Measurements from ENCODE around the gene CSTB.

CSTB gene

GRCh38 chr21:43810505-43811261, 34.6 kb upstream of the CSTB start:
- DNase-seq, result peak; percentile 73

- DNase-seq, result no peak
These were observed 33.9 kb upstream of the CSTB start for GRCh38 chr21:43809853-43810504.

DNA sequence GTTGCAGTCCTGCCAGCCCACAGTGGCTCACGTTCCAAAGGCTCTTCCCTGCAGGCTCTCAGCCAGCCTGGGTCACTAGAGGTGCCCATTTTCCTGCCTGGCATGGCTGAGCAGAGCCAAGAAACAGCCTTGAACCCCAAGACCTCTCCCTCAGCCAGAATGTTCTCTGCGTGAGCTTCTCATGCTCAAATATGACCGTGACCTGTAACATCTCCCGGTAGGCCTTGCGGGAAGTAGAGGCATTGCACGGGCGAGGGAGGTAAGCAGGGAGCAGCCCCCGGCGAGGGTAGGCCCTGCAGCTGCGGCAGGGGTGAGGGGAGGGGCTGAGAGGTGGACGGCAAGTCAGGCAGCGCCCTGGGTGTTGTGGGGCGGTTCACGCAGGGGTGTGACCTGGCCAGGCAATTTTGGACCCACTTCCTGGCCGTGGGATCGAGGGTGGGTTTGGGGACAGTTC, 33.3 kb upstream of the CSTB start:
- DNase-seq, result no peak

GRCh38 chr21:43808832-43809251, 32.7 kb upstream of the CSTB start:
- no peak for DNase-seq

DNA sequence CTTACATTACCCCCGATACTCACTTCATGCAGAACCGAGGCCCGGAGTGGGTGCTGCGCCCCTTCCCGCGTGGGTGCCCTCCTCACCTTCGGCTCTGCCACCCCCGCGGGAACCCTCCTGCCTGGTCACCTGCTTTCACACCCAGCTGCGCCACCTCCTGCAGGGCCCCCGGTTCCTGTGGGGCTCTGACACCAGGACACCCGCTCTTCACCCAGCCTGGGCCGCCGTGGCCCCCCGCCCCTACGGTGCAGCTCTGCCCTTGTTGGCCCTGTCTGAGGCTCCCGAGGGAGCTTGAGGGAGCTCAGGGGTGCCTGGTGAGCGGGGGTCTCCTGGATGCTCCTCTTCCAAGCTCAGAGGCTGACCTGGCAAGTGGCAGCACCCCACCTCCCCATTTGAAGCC, 32.3 kb upstream of the CSTB start:
- DNase-seq, result no peak

GRCh38 chr21:43806017-43806710, 30.1 kb upstream of the CSTB start:
- no peak for DNase-seq

DNA sequence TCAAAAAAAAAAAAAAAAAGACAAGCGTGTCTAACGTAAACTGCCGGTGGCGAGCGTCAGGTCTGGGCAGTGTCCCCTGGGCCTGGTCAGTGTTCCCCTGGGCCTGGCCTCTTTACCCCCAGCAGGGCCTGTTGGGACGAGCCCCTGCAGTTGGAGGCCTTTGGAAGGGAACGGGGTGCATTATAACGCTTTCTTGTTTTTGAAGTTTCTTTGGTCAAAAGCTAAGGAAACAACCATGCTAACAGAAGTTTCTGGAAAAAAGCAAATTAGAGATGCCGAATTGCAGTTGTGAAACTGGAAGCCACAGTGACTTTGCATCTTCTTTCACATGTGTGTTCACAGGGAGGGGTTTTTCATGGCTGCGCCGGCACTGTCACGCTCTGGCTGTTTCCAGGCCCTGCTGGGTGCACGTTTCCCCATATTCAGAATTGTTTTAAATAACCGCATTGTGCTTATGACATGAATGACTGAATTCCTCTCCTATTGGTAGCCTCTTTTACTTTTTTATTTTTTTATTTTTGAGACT, 29.2 kb upstream of the CSTB start:
- DNase-seq, result no peak

GRCh38 chr21:43803558-43804300, 27.6 kb upstream of the CSTB start:
- no peak for DNase-seq

GRCh38 chr21:43802713-43803313, 26.7 kb upstream of the CSTB start:
- DNase-seq, result no peak

DNA sequence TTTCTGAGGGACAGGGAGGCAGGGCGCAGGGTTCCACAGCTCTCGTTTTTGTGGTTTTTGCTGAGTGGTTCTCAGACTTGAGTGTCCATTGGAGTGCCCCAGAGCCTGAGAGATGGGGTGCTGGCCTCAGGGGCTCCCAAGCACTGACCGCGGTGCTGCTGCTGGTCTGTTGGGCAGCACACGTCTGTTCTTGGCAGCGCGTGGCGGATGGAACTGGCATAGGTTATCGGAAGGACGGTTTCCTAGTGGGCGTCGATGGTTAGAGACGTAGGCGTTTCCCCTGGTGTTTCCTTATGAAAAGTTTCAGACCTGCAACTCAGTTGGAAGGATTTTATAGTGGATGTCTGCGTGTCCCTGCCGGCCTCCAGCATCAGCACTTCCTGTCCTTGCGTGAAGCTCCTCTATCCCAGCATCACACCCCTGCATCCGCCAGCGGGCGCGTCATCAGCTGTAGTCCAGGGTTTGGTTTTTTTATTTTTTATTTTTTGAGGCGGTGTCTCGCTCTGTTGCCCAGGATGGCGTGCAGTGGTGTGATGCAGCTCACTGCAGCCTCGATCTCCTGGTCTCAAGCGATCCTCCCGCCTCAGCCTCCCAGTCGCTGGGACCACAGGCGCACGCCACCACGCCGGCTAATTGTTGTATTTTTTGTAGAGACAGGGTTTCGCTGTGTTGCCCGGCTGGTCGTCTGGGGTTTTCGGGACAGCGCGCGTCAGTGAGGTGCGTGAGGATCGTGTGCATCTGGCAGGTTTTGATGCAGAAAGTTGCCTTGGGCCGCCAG, 25.1 kb upstream of the CSTB start:
- no peak for DNase-seq

DNA sequence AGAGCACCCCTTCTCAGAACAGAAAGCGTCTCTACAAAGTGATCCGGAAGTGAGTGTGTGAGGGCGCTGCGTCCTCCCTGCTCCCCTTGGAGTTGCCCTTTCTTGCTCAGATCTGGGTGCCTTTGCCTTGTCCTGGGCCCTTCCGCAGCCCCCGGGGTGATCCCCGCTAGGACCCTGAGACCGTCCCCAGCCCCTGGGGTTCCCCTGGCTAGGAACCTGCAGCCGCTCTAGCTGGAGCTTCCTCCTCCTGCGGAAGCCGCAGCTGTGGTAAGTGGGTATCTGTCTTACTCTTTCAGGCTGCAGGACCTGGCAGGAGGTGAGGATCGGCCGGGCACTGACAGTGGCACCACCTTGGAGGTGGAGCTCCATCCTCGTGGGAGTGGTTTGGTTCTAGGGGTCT, 24.5 kb upstream of the CSTB start:
- no peak for DNase-seq

DNA sequence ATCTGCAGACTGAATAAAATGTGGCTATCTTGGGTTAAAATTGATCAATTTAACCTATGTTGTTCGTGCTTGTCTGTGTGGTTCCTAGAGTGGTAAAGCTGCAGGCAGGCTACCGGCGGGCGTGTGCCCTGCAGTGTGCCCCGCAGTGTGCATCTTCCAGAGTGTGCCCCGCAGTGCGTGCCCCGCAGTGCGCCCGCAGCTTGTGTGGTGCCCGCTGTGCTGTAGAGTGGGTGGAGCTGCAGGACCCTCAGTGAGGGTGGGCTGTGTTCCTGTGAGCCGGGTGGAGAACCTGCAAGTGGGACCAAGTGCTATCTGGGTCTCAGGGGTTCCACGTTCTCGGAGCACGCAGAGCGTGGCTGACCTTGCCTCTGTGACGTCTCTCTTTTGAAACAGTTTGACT, 24.0 kb upstream of the CSTB start:
- no peak for DNase-seq

DNA sequence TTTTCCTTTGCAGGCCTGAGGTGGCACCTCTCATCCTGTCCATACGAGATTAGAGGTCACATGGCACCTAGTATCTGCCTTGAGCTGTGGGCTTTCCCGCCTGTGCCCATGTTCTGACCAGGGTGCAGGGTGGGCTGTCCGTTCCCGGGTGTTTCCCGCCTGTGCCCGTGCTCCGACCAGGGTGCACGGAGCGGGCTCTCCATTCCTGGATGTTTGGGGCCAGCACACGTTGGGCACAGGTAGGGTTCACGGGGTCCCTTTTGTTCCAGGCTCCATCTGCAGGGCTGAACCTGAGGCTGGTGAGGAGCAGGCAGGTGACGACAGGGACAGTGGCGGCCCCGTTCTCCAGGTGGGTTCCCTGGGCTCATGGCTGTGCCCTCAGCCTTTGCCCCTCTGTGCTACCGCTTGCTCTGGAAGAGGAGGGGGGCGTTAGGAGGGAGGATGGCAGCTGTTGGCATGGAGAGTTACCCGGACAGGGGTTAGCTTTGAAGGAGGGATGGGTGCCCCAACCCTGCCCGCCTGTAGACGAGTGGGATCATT, 23.3 kb upstream of the CSTB start:
- DNase-seq, result no peak

DNA sequence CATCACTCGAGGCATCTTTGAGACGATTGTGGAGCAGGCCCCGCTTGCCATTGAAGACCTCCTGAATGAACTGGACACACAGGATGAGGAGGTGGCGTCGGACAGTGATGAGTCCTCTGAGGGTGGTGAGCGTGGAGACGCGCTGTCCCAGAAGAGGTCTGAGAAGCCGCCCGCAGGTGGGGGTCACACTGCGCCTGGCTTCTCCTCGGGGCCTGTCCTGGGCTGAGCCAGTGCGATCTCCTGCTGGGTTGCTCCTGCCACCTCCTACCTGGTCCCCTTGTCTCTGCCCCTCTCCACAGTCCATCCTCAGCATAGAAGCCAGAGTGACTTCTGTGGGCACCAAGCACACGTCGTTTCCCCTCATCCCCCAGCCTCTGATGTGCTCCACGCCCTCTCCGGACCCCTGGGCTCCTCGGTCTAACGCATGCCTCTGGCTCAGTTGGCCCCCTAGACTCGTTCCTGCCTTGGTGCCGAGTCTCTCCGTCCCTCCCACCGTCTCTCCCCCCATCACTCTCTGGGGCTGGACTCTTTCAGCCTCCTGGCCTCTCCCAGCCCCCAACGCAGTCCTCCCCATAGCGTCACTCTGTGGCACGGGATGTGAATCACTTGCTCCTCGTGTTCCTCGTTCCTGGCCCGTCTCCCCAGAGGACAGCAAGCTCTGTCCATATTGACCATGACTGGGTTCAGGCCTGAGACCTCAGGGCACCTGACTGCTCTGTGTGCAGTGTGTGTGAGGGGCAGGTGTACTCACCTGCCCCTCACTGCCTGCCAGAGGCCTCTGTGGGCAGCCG, 22.0 kb upstream of the CSTB start:
- no peak for DNase-seq

DNA sequence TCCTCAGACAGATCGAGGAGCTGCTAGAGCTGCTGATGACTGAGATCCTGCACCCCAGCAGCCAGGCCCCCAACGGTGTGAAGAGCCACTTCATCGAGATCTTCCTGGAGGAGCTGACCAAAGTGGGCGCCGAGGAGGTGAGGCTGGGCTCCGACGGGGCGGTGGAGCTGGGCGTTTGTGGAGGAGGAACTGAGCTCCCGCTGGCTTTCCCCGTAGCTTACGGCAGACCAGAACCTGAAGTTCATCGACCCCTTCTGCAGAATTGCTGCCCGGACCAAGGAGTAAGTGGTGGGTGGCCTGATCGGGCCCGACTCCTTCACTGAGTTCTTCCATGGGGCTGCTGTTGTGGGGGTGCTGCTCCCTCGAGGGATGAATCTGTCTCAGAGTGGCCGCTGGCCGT, 21.3 kb upstream of the CSTB start:
- DNase-seq, result no peak

- DNase-seq, result no peak
These were observed 18.7 kb upstream of the CSTB start for GRCh38 chr21:43794857-43795256.

DNA sequence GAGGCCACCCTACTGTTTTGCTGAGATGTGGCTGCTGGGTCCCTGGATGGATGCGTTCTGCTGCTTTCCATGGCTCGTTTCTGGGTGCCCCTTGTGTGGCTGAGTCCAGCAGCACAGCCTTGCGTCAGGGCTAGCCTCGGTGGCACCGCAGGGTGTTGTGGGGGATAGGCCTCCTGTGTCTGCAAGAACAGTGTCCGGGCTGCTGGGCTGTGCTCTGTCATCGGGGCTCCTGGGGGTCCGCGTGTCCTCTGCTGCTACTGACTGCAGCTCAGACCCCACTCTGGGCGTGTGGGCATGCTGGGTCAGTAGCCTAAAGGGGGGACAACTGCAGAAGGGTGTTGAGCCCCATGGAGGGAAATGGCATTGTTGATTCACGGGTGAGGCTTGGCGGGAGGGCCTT, 18.2 kb upstream of the CSTB start:
- DNase-seq, result no peak

DNA sequence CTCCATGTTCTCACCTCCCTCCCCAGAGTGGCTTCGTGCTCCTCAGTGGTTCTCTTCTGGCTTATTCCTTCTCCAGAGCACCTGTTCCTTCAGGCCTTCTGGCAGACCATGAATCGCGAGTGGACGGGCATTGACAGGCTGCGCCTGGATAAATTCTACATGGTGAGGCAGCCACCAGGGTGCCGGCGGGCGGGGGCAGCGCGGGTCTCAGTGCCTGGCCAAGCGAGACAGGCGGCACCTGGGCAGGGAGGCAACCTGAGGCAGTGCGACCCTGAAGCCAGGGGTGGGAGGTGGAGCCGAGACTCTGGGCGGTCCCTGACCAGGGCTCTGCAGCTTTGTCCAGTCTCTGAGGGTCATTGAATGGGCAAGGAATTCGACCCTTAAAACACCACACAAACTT, 17.1 kb upstream of the CSTB start:
- DNase-seq, result no peak

GRCh38 chr21:43792406-43792805, 16.3 kb upstream of the CSTB start:
- DNase-seq, result no peak

DNA sequence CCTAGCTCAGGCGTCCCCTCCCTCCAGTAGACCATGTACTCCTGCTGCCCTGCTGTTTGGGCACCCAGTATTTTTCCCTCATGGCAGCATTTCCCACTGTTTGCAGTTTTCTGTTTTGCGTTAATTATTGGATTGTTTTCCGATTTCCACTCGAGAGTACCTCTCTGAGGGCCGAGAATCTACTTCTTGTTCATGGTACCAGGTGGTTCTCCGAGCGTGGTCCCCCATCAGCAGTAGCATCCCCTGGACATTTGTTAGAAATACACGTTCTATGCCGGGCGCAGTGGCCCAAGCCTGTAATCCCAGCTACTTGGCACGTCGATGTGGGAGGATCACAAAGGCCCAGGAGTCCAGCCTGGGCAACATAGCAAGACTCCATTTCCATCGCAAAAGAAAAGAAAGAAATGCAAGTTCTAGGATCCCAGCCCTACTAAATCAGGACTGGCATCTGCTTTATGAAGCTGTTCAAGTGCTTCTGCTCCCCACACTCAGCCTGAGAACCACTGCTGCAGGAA, 14.0 kb upstream of the CSTB start:
- DNase-seq, result no peak

Measured in activated effector memory CD4-positive, alpha-beta T cell treated with Interleukin-2 at 50 U/mL for 16 hours (primary cell).